Lung (tissue), 12 donors: ENCODE results near the gene AJAP1. TPM values are rescaled to one million over a fixed set of nuclear protein-coding genes. Genes with fewer than 3 reads are reported as not detected.
A peak's percentile ranks its signal among the peaks of the same experiment; 100 is the strongest.

Experiments
- ATAC-seq: fragments of 200-7000 bp; cut with Tn5 transposase; one replicate; pipeline ENCODE4 v1.9.1; 2020; ENCODE audit warnings: moderate number of reproducible peaks; ENCODE audit not compliant: insufficient read depth, low FRiP score
- DNase-seq, 3 donors: peaks; one replicate each; pipeline ENCODE4 v3.0.0-alpha.2; 2013 to 2017
- H3K27ac ChIP-seq, 2 donors: one replicate each; pipeline ENCODE4 v1.5.1; 2013; ENCODE audit warnings: mild to moderate bottlenecking in 2 of 2, moderate library complexity in 2 of 2, control low read depth in 1 of 2, inconsistent platforms in 1 of 2, low read depth in 1 of 2, low read length in 1 of 2
- H3K27me3 ChIP-seq, 3 donors: one replicate each; pipeline ENCODE4 v1.5.1; 2013; ENCODE audit warnings: low read length in 2 of 3; ENCODE audit not compliant: control insufficient read depth in 3 of 3, insufficient read depth in 3 of 3
- H3K36me3 ChIP-seq, 4 donors: one replicate each; pipeline ENCODE4 v1.5.1; 2013; ENCODE audit warnings: low read length in 4 of 4, mild to moderate bottlenecking in 1 of 4, moderate library complexity in 1 of 4; ENCODE audit not compliant: control insufficient read depth in 4 of 4, insufficient read depth in 4 of 4
- H3K4me1 ChIP-seq, 5 donors: one replicate each; pipeline ENCODE4 v1.5.1; 2013; ENCODE audit warnings: low read length in 5 of 5, mild to moderate bottlenecking in 2 of 5, moderate library complexity in 1 of 5; ENCODE audit not compliant: control insufficient read depth in 5 of 5, insufficient read depth in 5 of 5
- H3K4me3 ChIP-seq: one replicate; pipeline ENCODE4 v1.5.1; 2013; ENCODE audit warnings: mild to moderate bottlenecking, control low read depth, moderate library complexity
- H3K9ac ChIP-seq, 2 donors: one replicate each; pipeline ENCODE4 v1.5.1; 2013; ENCODE audit warnings: low read length in 2 of 2, control low read depth in 1 of 2; ENCODE audit not compliant: insufficient read depth in 1 of 2
- H3K9me3 ChIP-seq, 4 donors: one replicate each; pipeline ENCODE4 v1.5.1; 2013; ENCODE audit warnings: low read length in 3 of 4, mild to moderate bottlenecking in 1 of 4, moderate library complexity in 1 of 4; ENCODE audit not compliant: control insufficient read depth in 4 of 4, insufficient read depth in 3 of 4
- WGBS, 2 donors: extraction: QIAGEN DNeasy Blood & Tissue Kit; methylation state at CpG; one replicate each; pipeline ENCODE4 v1.1.7; 2013; 5-methylcytosine and 5-hydroxymethylcytosine counted together
- polyA plus RNA-seq, 2 donors: library from polyadenylated mRNA; stranded (reverse); fragments of 200-250 nt; gene quantifications; one replicate each; pipeline ENCODE4 v1.2.1, GENCODE V29; 2013
- total RNA-seq, 2 donors: library from RNA; depleted of rRNA in 1 of 2; stranded (reverse); fragments of >200 nt in 1 of 2; gene quantifications; one replicate each; pipeline ENCODE4 v1.2.1, GENCODE V29; 2014 to 2021
- TF ChIP-seq, protein P1 (sequence below): IDR thresholded peaks from 2 replicates; pipeline ENCODE4 v1.5.1; 2012; ENCODE audit warnings: mild to moderate bottlenecking; ENCODE audit errors: control extremely low read depth, extremely low read depth
- donor health status: control.
- donor health status: control.
- donor health status: Bipolar disorder and iron deficiency.
- donor health status: healthy.
- donor health status: DM: yes; HTN: yes; CAD: no.

AJAP1 gene
- total and polyA plus RNA-seq, 4 donors, result 0.05 to 0.77 (median 0.19) TPM

DNA sequence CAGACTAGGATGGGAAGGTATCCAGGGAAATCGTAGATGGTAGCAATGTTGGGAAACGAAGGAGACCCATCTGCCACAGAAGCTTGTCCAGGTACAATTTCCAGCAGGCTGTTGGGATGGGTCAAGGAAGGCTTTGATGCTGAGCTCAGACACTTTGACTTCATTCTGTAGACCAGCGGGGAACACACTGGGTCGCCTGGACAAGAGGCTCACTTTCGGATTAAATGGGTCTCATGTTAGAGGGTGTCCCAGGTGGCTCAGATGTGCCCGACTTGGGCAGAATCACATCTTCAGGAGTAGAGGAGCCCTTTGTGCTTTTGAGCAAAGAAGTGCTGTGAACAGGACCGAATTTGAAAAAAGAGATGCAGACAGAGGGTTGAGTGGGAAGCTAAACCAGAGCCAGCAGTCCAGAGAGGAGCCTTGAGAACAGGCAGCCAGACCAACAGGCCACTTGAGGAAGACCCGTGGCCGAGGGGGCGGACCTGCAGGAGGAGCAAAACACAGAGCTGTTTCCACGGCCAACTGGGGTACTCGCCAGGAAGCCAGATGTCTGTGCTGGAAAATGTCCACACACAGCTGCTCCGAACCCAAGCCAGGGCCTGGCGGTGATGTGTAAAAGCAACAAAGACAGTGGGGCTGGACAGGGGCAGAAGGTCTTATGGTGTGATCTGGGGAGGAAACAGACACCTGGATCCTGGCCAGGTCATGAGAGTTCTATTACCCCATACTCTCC is 146.9 kb downstream of the AJAP1 start:
- ATAC-seq (no peak), DNase-seq (peak; percentile 90 to 96 (median 92))
- Histone ChIP-seq H3K4me3 (no peak overlapping the region), H3K4me1 (peaks cover 0 to 11% (median 0%) of the 10 kb centered on the region in 5 donors), H3K27ac (no peak overlapping the region), H3K9me3 (peaks cover 0 to 6% (median 1%) of the 10 kb centered on the region in 4 donors), H3K27me3 (peaks cover 0 to 2% (median 0%) of the 10 kb centered on the region in 3 donors), H3K9ac (no peak overlapping the region), H3K36me3 (no peaks in the 10 kb centered on the region)
- 72 to 86% methylated on average over 14 of the region's 14 CpGs for WGBS, 2 donors
- TF ChIP-seq, protein P1, sequence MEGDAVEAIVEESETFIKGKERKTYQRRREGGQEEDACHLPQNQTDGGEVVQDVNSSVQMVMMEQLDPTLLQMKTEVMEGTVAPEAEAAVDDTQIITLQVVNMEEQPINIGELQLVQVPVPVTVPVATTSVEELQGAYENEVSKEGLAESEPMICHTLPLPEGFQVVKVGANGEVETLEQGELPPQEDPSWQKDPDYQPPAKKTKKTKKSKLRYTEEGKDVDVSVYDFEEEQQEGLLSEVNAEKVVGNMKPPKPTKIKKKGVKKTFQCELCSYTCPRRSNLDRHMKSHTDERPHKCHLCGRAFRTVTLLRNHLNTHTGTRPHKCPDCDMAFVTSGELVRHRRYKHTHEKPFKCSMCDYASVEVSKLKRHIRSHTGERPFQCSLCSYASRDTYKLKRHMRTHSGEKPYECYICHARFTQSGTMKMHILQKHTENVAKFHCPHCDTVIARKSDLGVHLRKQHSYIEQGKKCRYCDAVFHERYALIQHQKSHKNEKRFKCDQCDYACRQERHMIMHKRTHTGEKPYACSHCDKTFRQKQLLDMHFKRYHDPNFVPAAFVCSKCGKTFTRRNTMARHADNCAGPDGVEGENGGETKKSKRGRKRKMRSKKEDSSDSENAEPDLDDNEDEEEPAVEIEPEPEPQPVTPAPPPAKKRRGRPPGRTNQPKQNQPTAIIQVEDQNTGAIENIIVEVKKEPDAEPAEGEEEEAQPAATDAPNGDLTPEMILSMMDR, result no peak

DNA sequence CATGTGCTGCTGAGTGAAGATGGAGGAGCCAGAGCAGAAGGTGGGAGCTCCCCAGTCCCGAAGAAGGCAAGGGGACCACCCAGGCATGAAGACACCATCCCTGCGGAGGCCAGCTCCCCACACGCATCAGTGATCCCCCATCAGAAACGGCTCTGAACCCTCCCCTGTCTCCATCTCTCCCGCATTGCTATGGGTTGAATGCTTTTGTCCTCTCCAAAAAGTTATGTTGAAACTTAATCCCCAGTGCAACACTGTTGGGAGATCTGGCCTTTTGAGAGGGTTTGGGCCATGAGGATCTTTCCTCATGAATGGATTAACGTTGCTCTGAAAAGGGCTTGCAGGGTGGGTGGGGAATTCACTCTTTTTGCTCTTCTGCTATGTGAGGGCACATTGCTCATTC is 147.6 kb downstream of the AJAP1 start:
- WGBS, 2 donors, result 79 to 83% methylated on average over 6 of the region's 6 CpGs
- ATAC-seq, result no peak

DNA sequence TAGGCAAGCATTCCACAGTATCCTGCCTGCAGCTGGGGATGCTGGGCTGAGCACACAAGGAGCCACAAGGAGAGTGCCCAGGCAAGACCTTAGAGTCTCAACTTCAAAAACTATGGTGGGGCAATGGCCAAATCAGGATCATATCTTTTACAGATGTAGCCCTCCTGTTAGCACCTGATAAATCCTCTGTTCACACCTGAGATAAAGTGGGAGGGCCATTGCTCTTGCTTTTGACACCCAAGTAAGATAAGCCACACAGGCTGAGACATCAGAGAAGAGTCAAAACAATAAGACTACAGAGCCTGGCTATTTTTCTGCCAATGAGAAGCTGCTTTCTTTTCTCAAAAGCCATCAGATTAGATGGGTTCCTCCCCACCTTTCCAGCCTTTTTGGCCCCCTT is 148.9 kb downstream of the AJAP1 start:
- ATAC-seq (no peak), DNase-seq (no peak)
- H3K27me3 ChIP-seq, result peaks cover 0 to 2% (median 0%) of the 10 kb centered on the region in 3 donors
- H3K9ac ChIP-seq, result no peak overlapping the region
- no peak overlapping the region for H3K27ac ChIP-seq
- H3K36me3 ChIP-seq, result no peaks in the 10 kb centered on the region
- peaks cover 0 to 8% (median 5%) of the 10 kb centered on the region in 4 donors for H3K9me3 ChIP-seq
- TF ChIP-seq, protein P1, result no peak
- H3K4me3 ChIP-seq, result no peak overlapping the region
- peaks cover 0 to 11% (median 0%) of the 10 kb centered on the region in 5 donors for H3K4me1 ChIP-seq

More for the DNA sequence above, 147.6 kb downstream of the AJAP1 start:
- no peak overlapping the region for H3K9ac ChIP-seq
- H3K4me1 ChIP-seq, result peaks cover 0 to 11% (median 0%) of the 10 kb centered on the region in 5 donors
- peak in 1 of 3 donors; percentile 39 for DNase-seq
- H3K27ac ChIP-seq, result no peak overlapping the region
- TF ChIP-seq, protein P1, result no peak
- no peak overlapping the region for H3K4me3 ChIP-seq
- H3K27me3 ChIP-seq, result peaks cover 0 to 2% (median 0%) of the 10 kb centered on the region in 3 donors
- H3K36me3 ChIP-seq, result no peaks in the 10 kb centered on the region
- peaks cover 0 to 8% (median 4%) of the 10 kb centered on the region in 4 donors for H3K9me3 ChIP-seq
